GM19043 (cell line): ENCODE data around the gene SLC50A1.

ENCODE experiments used
- ATAC-seq: cut with Tn5 transposase; IDR thresholded peaks from one replicate; pipeline ENCODE4 v1.9.1; 2021; ENCODE audit warnings: low read depth; ENCODE audit not compliant: unreplicated experiment

The SLC50A1 gene

DNA sequence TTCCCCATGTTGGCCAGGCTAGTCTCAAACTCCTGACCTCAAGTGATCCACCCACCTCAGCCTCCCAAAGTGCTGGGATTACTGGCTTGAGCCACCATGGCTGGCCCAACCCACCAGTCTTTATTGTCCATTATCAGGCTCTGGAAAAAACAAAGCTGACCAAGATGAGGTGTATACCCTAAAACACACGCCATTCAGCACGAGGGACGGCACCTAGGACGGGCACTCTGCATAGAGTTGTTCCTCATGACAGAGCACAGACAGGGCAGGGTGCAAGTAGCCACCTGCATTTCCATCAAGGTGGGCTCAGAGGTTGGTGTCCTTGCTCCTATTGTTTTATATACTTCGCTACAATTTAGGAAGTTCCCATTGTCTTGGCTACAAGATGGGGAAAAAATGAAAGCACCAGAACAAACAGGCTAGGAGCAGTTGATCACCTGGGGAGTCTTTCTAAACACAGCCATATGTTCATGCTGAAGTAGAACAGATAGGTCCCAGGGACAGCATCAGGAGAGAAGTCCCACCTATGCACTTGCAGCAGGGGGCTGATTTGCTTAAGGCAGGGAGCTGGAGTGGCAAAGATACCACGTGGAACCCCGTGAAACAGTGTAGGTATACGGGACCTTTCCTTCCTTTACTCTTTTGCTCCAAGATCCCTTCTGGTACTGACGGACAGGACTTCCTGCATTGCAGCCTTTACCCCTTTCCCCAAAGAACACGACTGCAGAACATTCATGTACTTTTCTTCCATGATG, 33.0 kb downstream of the SLC50A1 start:
- no peak for ATAC-seq

DNA sequence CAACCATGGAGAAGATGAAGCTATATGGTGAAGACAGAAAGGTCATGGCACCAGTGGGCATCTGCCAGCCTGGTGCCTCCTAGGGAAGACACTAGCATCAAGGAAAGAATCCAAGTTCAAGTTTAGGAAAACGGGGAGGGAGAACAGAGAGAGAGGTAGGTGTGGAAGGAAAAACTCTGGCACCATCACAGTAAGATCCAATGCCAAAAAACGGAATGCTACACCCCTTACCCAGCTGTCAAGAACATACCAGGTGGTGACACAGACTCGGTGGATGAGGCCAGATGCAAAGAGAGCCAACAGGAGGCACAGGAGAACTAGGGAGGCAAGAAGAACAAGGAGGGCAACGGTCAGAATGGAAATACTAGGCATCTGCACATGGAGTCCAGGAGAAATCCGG, 33.9 kb downstream of the SLC50A1 start:
- no peak for ATAC-seq

DNA sequence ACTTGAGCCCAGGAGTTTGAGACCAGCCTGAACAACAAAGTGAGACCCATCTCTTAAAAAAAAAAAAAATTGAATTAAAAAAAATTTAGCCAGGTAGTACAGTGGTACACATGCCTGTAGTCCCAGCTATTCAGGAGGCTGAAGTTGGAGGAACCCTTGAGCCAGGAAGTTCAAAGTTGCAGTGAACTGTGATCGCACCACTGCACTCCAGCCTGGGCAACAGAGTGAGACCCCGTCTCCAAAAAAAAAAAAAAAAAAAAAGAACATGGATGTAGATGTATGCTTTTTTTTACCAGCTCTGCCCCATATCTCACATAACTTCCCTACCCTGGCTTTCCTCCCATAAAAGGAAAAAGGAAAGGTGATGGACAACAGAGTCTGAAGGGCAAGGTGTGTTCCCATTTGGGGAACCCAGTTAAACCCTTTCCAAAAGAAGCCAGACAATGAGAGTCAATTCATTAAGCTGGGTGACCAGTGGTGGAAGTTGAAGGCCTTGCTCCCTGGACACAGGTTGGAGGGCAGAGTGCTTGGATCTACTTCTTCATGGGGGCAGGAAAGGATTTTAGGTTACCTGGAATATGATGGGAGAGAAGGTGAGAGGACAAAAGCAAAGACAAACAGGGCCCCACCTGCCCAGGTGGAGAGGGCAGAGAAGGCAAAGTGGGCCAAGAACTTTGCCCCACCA, 34.6 kb downstream of the SLC50A1 start:
- ATAC-seq, result no peak

DNA sequence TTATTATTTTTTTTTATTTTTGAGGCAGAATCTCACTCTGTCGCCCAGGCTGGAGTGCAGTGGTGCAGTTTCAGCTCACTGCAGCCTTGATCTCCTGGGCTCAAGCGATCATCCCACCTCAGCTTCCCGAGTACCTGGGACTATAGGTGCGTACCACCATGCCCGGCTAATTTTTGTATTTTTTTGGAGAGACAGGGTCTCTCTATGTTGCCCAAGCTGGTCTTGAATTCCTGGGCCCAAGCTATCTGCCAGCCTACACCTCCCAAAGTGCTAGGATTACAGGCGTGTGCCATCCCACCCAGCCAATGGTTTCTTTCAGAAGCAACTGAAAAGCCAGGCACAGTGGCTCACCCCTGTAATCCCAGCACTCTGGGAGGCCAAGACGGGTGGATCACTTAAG, 35.2 kb downstream of the SLC50A1 start:
- no peak for ATAC-seq

DNA sequence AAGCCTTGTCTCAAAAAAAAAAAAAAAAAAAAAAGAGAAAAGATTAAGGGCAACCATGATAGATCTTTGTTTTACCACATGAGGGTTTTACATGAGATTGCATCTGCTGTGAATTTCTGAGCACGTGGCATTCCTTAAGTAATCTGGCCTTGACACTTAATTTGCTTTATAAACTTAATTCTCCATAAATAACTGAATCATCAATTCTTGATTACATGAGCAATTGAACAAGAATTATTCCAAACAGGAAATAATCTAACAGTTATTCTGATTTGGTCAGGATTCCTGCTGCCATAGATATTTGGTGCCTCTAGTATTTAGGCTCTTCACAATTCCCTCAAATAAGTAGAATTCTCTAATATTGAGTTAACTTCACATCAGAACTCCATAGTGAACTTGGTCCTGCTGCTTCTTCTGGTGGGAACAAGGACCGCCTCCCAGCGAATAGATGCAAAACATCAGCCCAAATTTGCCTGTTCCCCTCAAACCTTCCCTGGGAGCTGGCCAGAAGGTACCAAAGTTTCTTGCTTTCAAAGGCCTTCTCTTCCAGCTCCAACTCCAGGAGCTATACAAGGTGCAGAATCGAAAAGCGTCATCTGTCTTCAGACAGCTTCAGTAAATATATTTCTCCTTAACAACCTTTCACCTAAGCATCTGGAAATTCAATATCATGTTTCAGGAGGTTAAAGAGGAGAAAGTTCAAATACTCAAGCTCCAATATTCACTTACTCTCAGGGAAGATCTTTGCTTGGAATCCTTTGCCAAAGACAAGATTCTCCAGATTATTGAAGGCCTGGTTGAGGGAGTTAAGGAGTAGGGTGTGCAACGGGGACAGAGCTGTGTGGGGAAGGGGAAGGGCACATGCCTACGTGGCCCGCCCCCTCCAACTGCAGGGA, 36.4 kb downstream of the SLC50A1 start:
- ATAC-seq, result no peak

DNA sequence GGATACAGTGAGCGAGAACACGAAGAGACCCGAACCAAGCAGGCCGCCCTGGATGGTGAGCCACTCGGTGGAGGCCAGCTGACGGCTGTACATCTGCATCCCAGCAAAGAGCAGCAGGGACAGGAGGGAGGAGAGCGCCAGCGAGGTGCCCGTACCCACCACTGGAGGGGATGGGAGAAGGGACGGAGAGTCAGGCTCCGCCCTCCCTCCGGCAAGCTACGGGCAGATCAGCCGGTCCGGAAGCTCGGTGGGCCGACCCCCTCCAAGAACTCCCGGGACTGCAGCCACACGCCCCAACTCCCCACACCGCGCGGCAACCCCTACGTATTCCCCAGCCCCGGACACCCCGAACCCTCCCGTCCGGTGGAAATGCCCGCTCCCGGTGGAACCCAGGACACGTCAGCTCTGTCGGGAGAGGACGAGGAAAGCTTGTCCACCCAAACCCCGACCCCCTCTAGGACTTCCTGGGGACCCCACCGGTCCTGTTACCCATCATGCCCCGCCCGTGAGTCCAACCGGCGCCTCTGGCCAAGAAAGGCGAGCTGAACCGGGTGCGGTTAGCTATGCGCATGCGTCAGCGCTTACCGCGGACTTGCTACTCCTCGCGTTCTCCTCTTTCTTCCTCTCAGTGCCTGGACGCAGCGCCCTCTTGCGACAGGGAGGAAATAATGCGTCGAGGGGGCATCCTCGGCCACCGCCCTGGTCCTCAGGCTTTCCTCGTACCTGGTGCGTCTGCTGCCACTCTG, 37.3 kb downstream of the SLC50A1 start, which contains the start of gene KRTCAP2:
TSS of gene KRTCAP2 (minus strand) at position 573 of the 746 bp plus-strand sequence. CDS start at position 493, 80 bp downstream.
- ATAC-seq, result peak; percentile 63

DNA sequence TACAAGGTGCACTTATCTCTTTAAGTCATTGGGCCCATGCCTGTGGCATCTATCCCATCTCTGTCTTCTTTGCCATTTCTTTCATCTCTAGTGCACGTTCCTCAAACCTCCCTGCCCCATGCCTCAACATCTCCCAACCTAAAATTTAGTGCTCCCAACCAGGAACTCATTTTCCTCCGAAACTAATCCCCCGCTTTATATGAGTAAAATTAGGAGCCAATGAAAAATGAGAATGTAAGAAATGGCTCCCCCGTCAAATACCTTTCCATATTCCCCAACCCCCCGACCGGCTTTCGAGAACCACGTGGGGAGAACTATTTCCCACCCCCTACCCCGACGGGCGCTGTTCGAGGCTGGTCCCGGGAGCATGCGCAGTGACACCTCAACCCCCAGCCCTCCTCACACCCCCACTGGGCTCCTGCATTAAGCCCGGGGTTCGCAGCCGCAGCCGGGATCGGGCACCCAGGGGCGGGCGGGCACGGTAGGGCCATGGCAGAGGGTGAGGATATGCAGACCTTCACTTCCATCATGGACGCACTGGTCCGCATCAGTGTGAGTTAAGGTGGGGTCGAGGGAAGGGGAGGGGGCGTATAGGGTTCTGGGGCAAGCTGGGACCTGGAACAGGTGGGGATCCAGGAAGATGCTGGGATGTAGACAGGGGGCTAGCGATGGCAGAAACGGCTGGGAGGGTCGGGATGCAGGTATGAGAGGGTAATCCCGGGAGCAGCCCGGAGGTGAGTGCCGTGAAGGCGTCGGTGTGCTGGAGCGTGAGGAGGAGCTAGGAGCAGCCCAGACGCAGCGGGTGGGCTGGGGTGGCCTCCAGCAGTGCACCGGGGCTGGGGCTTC, 38.0 kb downstream of the SLC50A1 start, which contains the start of gene TRIM46:
TSS of gene TRIM46 (plus strand) at position 372 of the 846 bp plus-strand sequence. CDS start at position 490, 118 bp downstream.
- ATAC-seq, result no peak

DNA sequence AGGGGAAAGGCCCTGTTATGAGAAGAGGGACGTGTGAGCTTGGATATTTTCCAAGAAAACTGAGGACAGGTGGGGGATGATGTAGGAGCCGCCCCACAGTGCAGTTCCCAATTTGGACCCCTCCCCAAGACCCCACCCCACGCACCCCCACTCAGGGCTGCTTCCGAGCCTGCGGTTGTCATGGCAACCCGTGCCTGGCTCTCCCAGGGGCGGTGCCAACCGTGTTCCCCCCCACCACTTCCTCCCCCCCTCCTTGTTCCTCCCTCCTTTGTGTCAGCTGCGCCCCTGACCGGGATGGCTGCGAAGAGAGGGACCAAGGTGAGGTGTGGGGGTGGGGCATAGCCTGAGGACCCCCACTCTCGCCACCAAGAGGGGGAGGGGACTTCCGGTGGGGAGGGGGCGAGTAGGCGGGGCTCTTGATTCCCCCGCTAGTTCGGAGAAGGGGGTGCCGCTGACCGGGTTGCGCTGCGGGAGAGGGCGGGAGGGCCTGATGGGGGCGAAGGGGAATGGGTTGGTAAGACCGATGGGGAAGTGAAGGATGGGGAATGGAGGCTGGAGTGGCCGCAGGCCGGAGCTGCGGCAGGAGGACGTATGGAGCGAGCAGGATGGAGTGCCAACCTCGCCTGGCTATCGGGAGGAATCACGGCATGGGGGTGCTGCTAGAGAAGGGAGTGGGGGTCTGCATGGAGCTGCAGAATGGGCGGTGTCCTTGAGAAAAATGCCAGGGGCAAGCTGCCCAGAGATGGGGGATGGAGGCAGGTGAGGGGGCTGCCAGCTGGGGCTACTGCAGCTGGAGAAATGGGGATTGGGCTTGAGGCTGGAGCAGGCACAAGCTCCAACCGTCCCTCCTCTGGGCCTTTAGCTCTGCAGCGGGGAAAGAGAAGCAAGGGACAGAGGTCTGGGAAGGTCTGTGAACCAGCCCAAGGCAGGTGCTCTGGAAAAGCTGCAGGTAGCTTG, 39.0 kb downstream of the SLC50A1 start:
- no peak for ATAC-seq

DNA sequence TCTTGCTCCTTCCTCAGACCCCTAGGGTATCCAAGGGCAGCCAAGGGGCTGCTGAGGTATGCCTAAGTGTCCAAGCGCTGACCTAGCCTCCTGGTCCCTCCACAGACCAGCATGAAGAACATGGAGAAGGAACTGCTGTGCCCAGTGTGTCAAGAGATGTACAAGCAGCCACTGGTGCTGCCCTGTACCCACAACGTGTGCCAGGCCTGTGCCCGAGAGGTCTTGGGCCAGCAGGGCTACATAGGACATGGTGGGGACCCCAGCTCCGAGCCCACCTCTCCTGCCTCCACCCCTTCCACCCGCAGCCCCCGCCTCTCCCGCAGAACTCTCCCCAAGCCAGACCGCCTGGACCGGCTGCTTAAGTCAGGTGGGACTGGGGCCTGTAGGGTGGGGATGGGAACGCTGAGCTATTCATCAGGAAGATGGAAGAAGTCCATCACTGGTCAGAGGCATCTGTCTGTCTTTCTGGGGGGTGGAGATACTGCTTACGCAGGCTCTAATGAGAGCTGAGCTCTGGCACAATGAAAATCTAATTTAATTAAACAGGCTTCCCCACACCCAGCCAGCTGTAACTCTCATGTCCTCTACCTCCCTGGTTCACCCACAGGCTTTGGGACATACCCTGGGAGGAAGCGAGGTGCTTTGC, 39.8 kb downstream of the SLC50A1 start:
- ATAC-seq, result no peak

DNA sequence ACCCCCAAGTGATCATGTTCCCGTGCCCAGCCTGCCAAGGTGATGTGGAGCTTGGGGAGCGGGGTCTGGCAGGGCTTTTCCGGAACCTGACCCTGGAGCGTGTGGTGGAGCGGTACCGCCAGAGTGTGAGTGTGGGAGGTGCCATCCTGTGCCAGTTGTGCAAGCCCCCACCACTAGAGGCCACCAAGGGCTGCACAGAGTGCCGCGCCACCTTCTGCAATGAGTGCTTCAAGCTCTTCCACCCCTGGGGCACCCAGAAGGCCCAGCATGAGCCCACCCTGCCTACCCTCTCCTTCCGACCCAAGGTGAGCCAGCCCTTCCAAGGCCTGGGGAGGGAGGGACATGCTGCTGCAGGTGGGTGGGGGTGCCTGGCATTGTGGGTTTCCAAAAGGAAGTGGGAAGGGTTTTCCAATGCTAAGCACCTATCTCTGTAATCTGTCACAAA, 40.3 kb downstream of the SLC50A1 start:
- ATAC-seq, result no peak

DNA sequence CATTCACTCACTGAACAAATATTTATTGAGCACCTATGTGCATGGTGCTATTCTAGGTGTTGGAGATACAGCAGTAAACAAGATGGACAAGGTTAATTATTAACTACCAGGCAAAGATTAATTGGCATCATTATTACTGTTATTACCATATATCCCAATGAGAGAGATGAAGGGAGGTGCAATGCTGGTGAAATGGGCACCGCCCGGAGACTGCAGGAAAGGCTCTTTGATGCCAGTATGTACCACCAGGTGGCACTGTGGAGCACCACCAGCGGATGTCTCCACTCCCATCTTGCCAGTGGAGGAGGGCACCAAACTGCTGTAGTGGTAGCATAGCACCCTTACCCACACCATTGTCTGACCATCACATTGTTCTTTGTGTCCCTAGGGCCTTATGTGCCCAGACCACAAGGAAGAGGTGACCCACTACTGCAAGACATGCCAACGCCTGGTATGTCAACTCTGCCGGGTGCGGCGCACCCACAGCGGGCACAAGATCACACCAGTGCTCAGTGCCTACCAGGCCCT, 41.0 kb downstream of the SLC50A1 start:
- no peak for ATAC-seq

DNA sequence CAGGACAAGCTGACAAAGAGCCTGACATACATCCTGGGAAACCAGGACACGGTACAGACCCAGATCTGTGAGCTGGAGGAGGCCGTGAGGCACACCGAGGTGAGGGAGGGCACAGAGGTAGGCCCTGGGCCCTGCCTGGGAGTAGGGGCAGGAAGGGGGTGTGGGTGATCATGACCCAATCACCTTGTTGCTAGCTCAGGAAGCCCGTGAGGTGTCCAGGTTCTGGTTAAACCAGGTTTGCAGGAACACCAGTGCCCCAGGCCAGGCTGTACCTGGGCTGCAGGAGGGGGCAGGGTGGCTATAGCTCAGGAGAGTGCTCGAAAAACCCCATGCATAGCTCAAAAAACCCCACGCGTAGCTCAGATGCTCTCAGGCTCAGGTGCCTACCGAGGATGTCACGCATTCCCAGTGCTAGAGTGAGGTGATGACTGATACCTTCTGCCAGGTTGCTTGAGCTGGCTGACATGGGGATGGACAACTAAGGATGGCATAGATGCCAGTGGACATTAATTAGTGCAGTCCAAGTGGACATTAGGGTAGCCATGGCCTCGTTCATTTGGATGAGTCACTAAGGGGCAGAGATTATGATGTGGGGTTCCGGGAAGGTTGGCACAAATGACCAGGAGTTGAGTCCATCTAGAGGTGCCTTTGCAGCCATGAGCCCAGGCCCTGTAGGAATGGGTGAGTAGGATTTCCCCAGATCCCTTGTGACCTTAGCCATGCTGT, 41.7 kb downstream of the SLC50A1 start:
- no peak for ATAC-seq

DNA sequence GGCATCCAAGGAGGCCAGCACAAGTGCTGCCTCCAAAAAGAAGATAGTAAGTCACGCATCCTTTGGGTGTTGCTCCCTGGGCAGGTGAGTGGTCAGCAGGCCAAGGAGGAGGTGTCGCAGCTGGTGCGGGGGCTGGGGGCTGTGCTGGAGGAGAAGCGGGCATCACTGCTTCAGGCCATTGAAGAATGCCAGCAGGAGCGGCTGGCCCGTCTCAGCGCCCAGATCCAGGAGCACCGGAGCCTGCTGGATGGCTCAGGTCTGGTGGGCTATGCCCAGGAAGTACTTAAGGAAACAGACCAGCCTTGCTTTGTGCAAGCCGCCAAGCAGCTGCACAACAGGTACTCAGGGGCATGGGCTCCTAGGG, 42.2 kb downstream of the SLC50A1 start:
- ATAC-seq, result no peak

DNA sequence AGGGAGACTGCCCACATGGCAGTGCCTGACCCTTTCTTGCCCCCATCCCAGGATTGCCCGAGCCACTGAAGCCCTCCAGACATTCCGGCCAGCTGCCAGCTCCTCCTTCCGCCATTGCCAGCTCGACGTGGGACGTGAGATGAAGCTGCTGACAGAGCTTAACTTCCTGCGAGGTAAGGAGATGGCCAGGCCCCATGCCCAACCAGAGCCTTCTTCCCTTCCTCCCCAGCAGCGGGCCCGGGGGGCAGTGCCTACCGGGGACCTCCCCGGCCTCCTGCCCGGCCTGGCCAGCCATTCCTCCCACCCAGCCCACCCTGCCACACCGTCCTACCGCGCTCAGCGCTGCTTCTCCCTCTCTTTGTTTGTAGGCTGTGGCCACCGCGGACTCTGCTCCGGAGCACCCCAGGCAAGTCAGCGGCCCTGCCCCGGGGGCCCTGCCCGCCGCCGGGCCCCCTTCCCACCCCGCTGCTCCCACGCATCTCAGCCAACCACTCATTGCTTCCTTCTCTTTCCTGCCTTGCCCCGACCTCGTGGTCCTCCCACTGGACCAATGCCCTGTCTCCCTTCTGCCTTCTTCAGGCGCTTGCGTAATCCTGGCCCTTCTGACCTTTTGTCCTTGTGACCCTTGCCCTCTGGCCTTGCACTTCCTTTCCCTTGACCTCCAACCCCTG, 42.9 kb downstream of the SLC50A1 start:
- ATAC-seq, result no peak

DNA sequence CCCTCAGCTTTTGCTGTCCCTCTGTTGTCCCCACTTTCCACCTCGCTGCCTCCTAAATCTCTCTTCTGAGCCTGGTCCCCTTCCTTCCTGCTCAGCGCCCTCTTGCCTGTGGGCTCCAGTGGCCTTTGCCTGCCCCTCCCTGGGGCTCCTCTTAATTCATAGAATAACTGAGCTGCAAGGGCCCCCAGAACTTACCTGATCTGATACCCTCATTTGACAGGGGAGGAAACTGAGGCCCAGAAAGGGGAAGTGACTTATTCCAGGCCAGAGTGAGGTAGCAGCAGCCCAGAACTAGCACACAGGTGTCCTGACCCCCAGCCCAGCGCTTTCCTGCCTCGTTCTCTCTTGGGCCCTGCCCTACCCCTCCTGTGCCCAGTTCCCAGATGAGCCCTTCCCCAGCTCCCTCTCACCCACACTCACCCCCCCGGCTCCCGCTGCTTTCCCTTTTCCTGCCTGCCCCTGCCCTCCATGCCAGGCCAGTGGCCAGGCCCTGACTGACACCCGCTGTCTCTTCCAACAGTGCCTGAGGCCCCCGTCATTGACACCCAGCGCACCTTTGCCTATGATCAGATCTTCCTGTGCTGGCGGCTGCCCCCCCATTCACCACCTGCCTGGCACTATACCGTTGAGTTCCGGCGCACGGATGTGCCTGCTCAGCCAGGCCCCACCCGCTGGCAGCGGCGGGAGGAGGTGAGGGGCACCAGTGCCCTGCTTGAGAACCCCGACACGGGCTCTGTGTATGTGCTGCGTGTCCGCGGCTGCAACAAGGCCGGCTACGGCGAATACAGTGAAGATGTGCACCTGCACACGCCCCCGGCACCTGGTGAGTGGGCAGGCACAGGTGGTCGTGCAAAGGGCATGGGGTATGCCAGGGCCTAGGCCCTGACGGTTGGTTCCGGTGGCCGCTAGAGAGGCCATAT, 43.7 kb downstream of the SLC50A1 start:
- ATAC-seq, result no peak
